Neural crest cell (in vitro differentiated cells): ENCODE measurements around the gene JAML. TPM values are rescaled to one million over a fixed set of nuclear protein-coding genes. Genes with fewer than 3 reads are reported as not detected.
"Not testable (repeated sequence)": the region's sequence is repeated elsewhere in the genome, so short reads cannot be mapped to it uniquely, and the experiment has no call there.

ENCODE experiments used
- DNase-seq: peaks from one replicate; pipeline ENCODE4 v3.0.0; 2021; ENCODE audit warnings: low read depth, mixed read lengths, low spot score
- H3K27ac Mint-ChIP-seq: one replicate; pipeline ENCODE4 v1.8.0; 2021; ENCODE audit warnings: mild to moderate bottlenecking, mixed read lengths; ENCODE audit not compliant: unreplicated experiment
- H3K27me3 Mint-ChIP-seq: 2 replicates; pipeline ENCODE4 v1.8.0; 2021; ENCODE audit warnings: low read depth, mild to moderate bottlenecking, mixed read lengths
- H3K36me3 Mint-ChIP-seq: 2 replicates; pipeline ENCODE4 v1.8.0; 2021; ENCODE audit warnings: low read depth, mild to moderate bottlenecking, mixed read lengths
- H3K4me1 Mint-ChIP-seq: 2 replicates; pipeline ENCODE4 v1.8.0; 2021; ENCODE audit warnings: mixed read lengths
- H3K4me3 Mint-ChIP-seq: one replicate; pipeline ENCODE4 v1.8.0; 2021; ENCODE audit warnings: mild to moderate bottlenecking, mixed read lengths
- H3K9me3 Mint-ChIP-seq: 2 replicates; pipeline ENCODE4 v1.8.0; 2021; ENCODE audit warnings: mixed read lengths
- CTCF ChIP-seq: fragments of 200-600 bp; sonication (generic); conservative IDR thresholded peaks from 2 replicates; pipeline ENCODE4 v1.5.0; 2021; ENCODE audit warnings: antibody characterized with exemption, mild to moderate bottlenecking
- total RNA-seq: library from RNA; stranded (reverse); gene quantifications from 2 replicates; pipeline ENCODE4 v1.2.1, GENCODE V29; 2021

Gene JAML
- total RNA-seq, 1 donor from 2014 or later, result not detected

GRCh38 chr11:118186346-118187107, 38.3 kb downstream of the JAML start:
- H3K4me1 Mint-ChIP-seq, result no peaks in the 10 kb centered on the region
- no peak overlapping the region for H3K4me3 Mint-ChIP-seq
- no peaks in the 10 kb centered on the region for H3K36me3 Mint-ChIP-seq
- no peak for DNase-seq
- H3K27me3 Mint-ChIP-seq, result peaks cover 52% of the 10 kb centered on the region
- TF ChIP-seq CTCF, result no peak
- no peaks in the 10 kb centered on the region for H3K9me3 Mint-ChIP-seq
- no peak overlapping the region for H3K27ac Mint-ChIP-seq

- no peak for DNase-seq
- Mint-ChIP-seq H3K4me3 (no peak overlapping the region), H3K36me3 (no peaks in the 10 kb centered on the region), H3K27me3 (peaks cover 45% of the 10 kb centered on the region), H3K9me3 (no peaks in the 10 kb centered on the region), H3K27ac (no peak overlapping the region), H3K4me1 (peaks cover 8% of the 10 kb centered on the region)
- TF ChIP-seq CTCF, result no peak
Observed at GRCh38 chr11:118184784-118185579, 39.8 kb downstream of the JAML start.

- not testable (repeated sequence) for H3K36me3 Mint-ChIP-seq, DNase-seq, H3K27ac Mint-ChIP-seq, H3K4me3 Mint-ChIP-seq, H3K9me3 Mint-ChIP-seq
- H3K4me1 Mint-ChIP-seq, result peaks cover 12% of the 10 kb centered on the region
- peaks cover 33% of the 10 kb centered on the region for H3K27me3 Mint-ChIP-seq
Observed at GRCh38 chr11:118183691-118184090, 41.1 kb downstream of the JAML start.

- Mint-ChIP-seq H3K27me3 (peaks cover 20% of the 10 kb centered on the region), H3K9me3 (no peaks in the 10 kb centered on the region), H3K36me3 (no peaks in the 10 kb centered on the region), H3K4me1 (peaks cover 25% of the 10 kb centered on the region), H3K4me3 (no peak overlapping the region), H3K27ac (no peak overlapping the region)
- no peak for TF ChIP-seq CTCF
- peak; percentile 37 for DNase-seq
Observed at GRCh38 chr11:118180300-118180703, 44.5 kb downstream of the JAML start.

- no peaks in the 10 kb centered on the region for H3K9me3 Mint-ChIP-seq
- H3K27me3 Mint-ChIP-seq, result peaks cover 43% of the 10 kb centered on the region
- no peak overlapping the region for H3K4me3 Mint-ChIP-seq
- peaks cover 29% of the 10 kb centered on the region for H3K4me1 Mint-ChIP-seq
- no peak overlapping the region for H3K27ac Mint-ChIP-seq
- no peak for TF ChIP-seq CTCF
- DNase-seq, result no peak
- H3K36me3 Mint-ChIP-seq, result no peaks in the 10 kb centered on the region
Observed at GRCh38 chr11:118176778-118177134, 48.1 kb downstream of the JAML start.
